ENCODE measurements around the gene WDR31.
"Not testable (repeated sequence)": the region's sequence is repeated elsewhere in the genome, so short reads cannot be mapped to it uniquely, and the experiment has no call there.

The WDR31 gene

DNA sequence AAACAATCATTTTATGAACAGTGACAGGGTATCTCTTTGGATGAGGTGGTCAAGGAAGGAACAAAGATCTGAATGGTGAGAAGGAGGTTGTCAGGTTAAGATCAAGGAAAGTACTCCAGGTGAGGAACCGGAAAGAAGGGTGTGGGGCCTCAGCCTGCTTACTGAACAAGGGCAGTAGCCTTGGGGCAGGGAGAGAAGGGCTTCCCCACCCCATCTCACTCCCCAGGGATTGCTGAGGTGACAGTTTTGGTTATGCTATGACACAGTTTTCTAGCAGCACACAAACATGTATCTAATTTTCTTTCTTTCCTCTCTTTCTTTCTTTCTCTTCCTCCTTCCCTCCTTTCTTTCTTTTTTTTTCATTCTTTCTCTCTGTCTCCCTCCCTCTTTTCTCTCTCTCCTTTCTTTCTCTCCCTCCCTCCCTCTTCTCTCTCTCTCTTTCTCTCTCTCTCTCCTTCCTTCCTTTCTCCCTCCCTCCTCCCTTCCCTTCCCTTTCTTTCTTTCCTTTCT lies 40.8 kb upstream of the WDR31 start:
- TF ChIP-seq CTCF (IDR thresholded peaks at IDR 0.05; ENCODE audit: control insufficient read depth, extremely low read depth, insufficient read depth), result no peak
- no peak overlapping the region for H3K4me3 ChIP-seq (ENCODE audit: low read depth, low read length)
- no peak for DNase-seq (ENCODE audit: low read depth)

GRCh38 chr9:113379829-113380210 lies 39.7 kb upstream of the WDR31 start:
- not testable (repeated sequence) for H3K4me3 ChIP-seq (ENCODE audit: low read depth, low read length); DNase-seq (ENCODE audit: low read depth)

DNA sequence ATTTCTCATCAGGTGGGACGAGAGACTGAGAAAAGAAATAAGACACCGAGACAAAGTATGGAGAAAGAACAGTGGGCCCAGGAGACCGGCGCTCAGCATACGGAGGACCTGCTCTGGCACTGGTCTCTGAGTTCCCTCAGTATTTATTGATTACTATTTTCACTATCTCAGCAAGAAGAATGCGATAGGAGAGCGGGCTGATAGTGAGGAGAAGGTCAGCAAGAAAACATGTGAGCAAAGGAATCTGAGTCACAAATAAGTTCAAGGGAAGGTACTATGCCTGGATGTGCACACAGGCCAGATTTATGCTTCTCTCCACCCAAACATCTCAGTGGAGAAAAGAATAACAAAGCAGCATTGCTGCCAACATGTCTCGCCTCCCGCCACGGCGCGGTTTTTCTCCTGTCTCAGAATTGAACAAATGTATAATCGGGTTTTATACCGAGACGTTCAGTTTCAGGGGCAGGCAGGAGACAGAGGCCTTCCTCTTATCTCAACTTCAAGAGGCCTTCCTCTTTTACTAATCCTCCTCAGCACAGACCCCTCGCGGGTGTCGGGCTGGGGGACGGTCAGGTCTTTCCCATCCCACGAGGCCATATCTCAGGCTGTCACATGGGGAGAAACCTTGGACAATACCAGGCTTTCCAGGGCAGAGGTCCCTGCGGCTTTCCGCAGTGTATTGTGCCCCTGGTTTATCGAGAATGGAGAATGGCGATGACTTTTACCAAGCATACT lies 39.2 kb upstream of the WDR31 start:
- H3K4me3 ChIP-seq (ENCODE audit: low read depth, low read length); DNase-seq (ENCODE audit: low read depth): not testable (repeated sequence)

DNA sequence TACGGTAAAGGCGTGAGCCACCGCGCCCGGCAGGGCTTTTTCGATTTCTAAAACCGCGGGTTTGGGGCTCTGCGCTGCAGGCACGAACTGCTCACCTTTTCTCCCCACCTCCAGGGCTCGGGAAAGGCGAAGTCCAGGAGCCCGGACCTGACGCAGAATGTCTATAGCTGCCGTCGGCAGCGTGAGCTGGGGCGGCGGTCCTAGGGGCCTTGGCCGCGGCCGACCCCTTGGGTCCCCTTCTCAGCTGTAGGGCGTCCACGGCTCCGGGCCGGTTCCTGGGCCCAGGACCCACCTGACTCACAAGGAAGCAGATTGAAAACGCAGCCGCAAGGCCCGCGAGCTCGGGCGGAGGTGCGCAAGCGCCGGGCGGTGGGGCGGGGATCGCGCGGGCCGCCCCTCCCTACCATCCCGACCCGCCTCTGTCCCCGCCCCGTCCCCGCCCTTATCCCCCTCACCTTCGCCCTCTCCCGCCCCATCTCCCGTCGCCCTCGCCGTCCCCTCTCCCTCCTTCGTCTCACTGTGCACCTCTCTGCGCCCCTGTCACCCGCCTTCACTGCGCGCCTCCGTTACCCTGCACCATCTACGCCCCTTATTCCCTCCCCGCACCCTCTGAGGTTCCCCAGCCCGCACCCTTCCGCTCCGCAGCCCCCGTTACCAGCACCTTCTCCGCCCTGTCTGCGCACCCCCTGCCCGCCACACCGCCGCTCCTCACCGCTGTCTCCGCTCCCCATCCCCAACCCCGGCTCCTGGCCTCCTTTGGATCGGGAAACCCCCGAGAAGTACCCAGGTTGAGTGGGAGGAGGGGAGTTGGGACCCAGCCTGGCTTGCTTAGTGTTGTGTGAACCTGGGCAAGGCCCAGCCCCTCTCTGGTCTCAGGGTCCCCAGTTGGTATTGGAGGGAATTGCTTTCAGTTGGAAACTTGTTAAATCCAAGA lies 36.8 kb upstream of the WDR31 start, which contains the start of gene HDHD3:
HDHD3 (minus strand) TSS at position 353 of the 934 bp plus-strand sequence. CDS start 2,632 bp downstream, outside the sequence.
- peak; percentile 43 for DNase-seq (ENCODE audit: low read depth)
- H3K4me3 ChIP-seq (ENCODE audit: low read depth, low read length), result peak within 1 kb of the TSS; percentile 78
- no peak for TF ChIP-seq CTCF (IDR thresholded peaks at IDR 0.05; ENCODE audit: control insufficient read depth, extremely low read depth, insufficient read depth)

GRCh38 chr9:113375057-113376023 lies 35.3 kb upstream of the WDR31 start:
- peak overlapping the region; percentile 78 for H3K4me3 ChIP-seq (ENCODE audit: low read depth, low read length)
- DNase-seq (ENCODE audit: low read depth), result no peak
- TF ChIP-seq CTCF (IDR thresholded peaks at IDR 0.05; ENCODE audit: control insufficient read depth, extremely low read depth, insufficient read depth), result no peak

GRCh38 chr9:113373676-113374392 lies 33.8 kb upstream of the WDR31 start:
- no peak for TF ChIP-seq CTCF (IDR thresholded peaks at IDR 0.05; ENCODE audit: control insufficient read depth, extremely low read depth, insufficient read depth)
- no peak for DNase-seq (ENCODE audit: low read depth)
- no peak overlapping the region for H3K4me3 ChIP-seq (ENCODE audit: low read depth, low read length)

- H3K4me3 ChIP-seq (ENCODE audit: low read depth, low read length), result no peak overlapping the region
- no peak for DNase-seq (ENCODE audit: low read depth)
- TF ChIP-seq CTCF (IDR thresholded peaks at IDR 0.05; ENCODE audit: control insufficient read depth, extremely low read depth, insufficient read depth), result no peak
Observed at GRCh38 chr9:113373256-113373655, 33.2 kb upstream of the WDR31 start.
